RPMI8226 (cell line): Measurements from ENCODE around the gene SERPINA10.
"Not testable (repeated sequence)": the region's sequence is repeated elsewhere in the genome, so short reads cannot be mapped to it uniquely, and the experiment has no call there.

ENCODE experiments used
- DNase-seq: peaks from one replicate; pipeline ENCODE4 v3.0.0-alpha.2; 2015

SERPINA10 gene

DNA sequence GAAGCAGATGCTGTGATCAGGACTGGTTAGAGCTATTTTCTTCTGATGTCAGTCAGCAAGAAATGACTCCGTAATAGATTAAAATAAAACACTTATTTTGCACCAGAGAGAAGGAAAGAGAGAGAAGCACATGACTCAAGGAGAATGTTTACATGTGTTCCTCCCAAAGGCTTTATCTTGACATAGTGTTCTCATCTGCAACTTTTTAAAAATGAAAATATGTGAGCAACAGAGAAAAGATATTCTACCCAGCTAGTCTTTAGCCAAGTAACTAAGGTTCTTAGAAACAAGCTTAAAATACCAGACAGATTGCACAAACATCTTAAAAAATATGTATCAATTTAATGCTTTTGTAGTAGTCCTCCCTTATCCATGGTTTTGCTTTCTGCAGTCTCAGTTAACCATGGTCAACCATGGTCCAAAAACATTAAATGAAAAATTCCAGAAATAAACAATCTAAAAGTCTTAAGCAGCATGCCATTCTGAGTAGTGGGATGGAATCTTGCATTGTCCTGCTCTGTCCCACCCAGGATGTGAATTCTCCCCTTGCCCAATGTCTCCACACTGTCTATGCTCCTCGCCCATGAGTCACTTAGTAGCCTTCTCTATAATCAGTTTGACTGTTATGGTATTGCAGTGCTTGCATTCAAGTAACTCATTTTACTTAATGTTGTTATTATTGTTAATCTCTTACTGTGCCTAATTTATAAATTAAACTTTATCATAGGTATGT, 9.9 kb downstream of the SERPINA10 start:
- DNase-seq = no peak

GRCh38 chr14:94278731-94279130, 14.3 kb downstream of the SERPINA10 start:
- DNase-seq = no peak

- not testable (repeated sequence) for DNase-seq
These were observed 16.0 kb downstream of the SERPINA10 start for GRCh38 chr14:94276898-94277561.

GRCh38 chr14:94269156-94269555, 23.9 kb downstream of the SERPINA10 start:
- DNase-seq = no peak

- DNase-seq = not testable (repeated sequence)
These were observed 24.5 kb downstream of the SERPINA10 start for GRCh38 chr14:94268582-94268981.

- DNase-seq = no peak
These were observed 25.7 kb downstream of the SERPINA10 start for GRCh38 chr14:94267352-94267751.

DNA sequence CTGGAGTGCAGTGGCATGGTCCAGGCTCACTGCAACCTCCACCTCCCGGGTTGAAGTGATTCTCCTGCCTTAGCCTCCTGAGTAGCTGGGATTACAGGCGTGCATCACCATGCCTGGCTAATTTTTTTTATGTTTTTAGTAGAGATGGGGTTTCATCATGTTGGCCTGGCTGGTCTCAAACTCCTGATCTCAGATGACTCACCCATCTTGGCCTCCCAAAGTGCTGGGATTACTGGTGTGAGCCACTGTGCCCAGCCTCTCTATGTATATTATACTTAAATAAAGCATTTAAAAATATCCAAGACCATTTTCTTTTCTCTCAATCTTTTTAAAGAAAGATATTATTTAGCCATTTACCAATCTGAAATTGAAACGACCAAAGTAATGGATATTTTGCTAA, 28.9 kb downstream of the SERPINA10 start:
- not testable (repeated sequence) for DNase-seq

GRCh38 chr14:94244182-94244581, 48.9 kb downstream of the SERPINA10 start:
- DNase-seq = no peak

GRCh38 chr14:94239406-94239805, 53.7 kb downstream of the SERPINA10 start:
- no peak for DNase-seq

DNA sequence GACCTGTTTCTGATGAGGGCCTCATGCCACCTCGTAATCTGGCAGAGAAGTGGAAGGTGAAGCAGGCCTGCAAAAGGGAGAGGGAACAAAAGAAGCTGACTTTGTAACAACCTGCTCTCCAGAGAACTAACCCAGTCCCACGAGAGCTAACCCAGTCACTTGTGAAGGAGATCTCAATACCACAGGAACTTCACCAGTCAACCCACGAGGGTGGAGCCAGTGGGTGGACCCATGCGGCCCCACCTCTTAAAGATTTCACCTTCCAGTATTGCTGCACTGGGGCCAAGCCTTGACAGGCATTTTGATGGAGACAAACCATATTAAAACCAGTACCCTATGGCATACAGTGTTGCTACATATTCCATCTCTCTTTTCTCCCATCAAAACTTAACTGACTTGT, 55.1 kb downstream of the SERPINA10 start:
- DNase-seq = no peak

DNA sequence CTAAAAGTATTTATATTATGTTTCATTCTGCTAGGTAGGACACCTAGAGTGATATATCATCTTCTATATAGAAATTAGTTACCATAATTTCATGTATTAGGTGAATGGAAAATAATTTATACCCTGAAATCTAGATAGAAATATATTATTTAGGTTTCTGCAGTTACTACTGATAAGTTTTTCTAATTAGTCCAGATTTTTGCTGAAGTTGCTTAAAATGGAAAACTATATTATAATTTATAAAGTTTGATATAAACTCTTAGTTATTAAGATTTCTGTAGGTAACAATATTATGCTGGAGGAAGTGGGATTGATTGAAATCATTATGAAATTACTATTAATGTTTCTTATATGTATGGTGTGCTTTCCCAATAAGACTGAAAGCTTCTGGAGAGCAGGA, 56.0 kb downstream of the SERPINA10 start:
- DNase-seq = no peak
